GM12878 (cell line): Measurements from ENCODE around the gene KANK4. TPM values are rescaled to one million over a fixed set of nuclear protein-coding genes. Genes with fewer than 3 reads are reported as not detected.

Experiments used
- ATAC-seq: fragments of 200-7000 bp; cut with Tn5 transposase; 3 replicates; pipeline ENCODE4 v1.9.1; 2020; ENCODE audit warnings: mild to moderate bottlenecking, moderate library complexity
- BruUV-seq: library from RNA; stranded (reverse); fragments of 400-500 nt; replicated peaks from 2 replicates; lab custom pipeline; 2021; lab: Mats Ljungman, UMichigan
- CTCF ChIA-PET: fragments of 300-600 bp; sonication (Branson Sonifier 250); formaldehyde crosslinking; extraction: SDS; loops from one replicate; lab custom pipeline; 2021; ENCODE audit warnings: inconsistent platforms; lab: Yijun Ruan, JAX
- POLR2A ChIA-PET: fragments of 350-600 bp; formaldehyde crosslinking; extraction: SDS; loops from one replicate; lab custom pipeline; 2021; ENCODE audit warnings: inconsistent platforms; lab: Charles Lee
- RAD21 ChIA-PET: fragments of 300-600 bp; sonication (Branson Sonifier 250); formaldehyde crosslinking; loops from one replicate; lab custom pipeline; 2023; ENCODE audit warnings: antibody characterized with exemption; ENCODE audit not compliant: unreplicated experiment; lab: Charles Lee
- SMC1A ChIA-PET: fragments of 300-600 bp; sonication (Branson Sonifier 250); formaldehyde crosslinking; loops from one replicate; lab custom pipeline; 2023; ENCODE audit not compliant: unreplicated experiment, uncharacterized antibody; lab: Charles Lee
- DNase-seq: peaks from one replicate; pipeline ENCODE4 v3.0.0-alpha.2; 2011; ENCODE audit warnings: low read depth, low spot score
- FAIRE-seq: peaks from 3 replicates; lab custom pipeline; 2011; peaks lifted over from hg19 to GRCh38; lab: Jason Lieb, UNC
- H2AFZ ChIP-seq: 2 replicates; pipeline ENCODE4 v1.6.0; 2011; ENCODE audit warnings: low read depth, low read length, control low read depth; ENCODE audit not compliant: control insufficient read depth
- H3K27ac ChIP-seq: 2 replicates; pipeline ENCODE4 v1.5.1; 2011; ENCODE audit warnings: control low read depth; ENCODE audit not compliant: control insufficient read depth, insufficient read depth
- H3K27me3 ChIP-seq, 2 experiments: replicated peaks in 1 of 2; 2 replicates each; pipeline versions ENCODE4 v1.6.0 to v1.6.1; 2011; ENCODE audit warnings: low read length in 1 of 2; ENCODE audit not compliant: control insufficient read depth in 2 of 2, insufficient read depth in 2 of 2
- H3K36me3 ChIP-seq, 2 experiments: 2 replicates each; pipeline ENCODE4 v1.5.1; 2011; ENCODE audit warnings: low read length in 1 of 2; ENCODE audit not compliant: control insufficient read depth in 2 of 2, insufficient read depth in 2 of 2
- H3K4me1 ChIP-seq: 2 replicates; pipeline ENCODE4 v1.6.1; 2011; ENCODE audit warnings: mild to moderate bottlenecking, low read length, moderate library complexity, mixed read lengths; ENCODE audit not compliant: control insufficient read depth, insufficient read depth
- H3K4me2 ChIP-seq: 2 replicates; pipeline ENCODE4 v1.6.0; 2011; ENCODE audit warnings: control low read depth; ENCODE audit not compliant: control insufficient read depth, insufficient read depth
- H3K4me3 ChIP-seq: fragments of 200-600 bp; sonication (generic); 2 replicates; pipeline ENCODE4 v1.5.1; 2016
- H3K79me2 ChIP-seq: 2 replicates; pipeline ENCODE4 v1.6.0; 2011; ENCODE audit warnings: low read length; ENCODE audit not compliant: control insufficient read depth, insufficient read depth
- H3K9ac ChIP-seq: 2 replicates; pipeline ENCODE4 v1.8.0; 2011; ENCODE audit warnings: low read length, control low read depth, mixed read lengths; ENCODE audit not compliant: control insufficient read depth, insufficient read depth
- H3K9me3 ChIP-seq: replicated peaks from 3 replicates; pipeline ENCODE4 v1.5.1; 2011; ENCODE audit warnings: mild to moderate bottlenecking, low read length; ENCODE audit not compliant: control insufficient read depth, insufficient read depth
- H4K20me1 ChIP-seq: 2 replicates; pipeline ENCODE4 v1.6.0; 2011; ENCODE audit not compliant: control insufficient read depth, insufficient read depth
- CEBPB ChIP-seq, 2 experiments: fragments of 150-350 bp in 1 of 2; IDR thresholded peaks; 2 replicates each; pipeline ENCODE4 v1.6.1; 2012 to 2014; ENCODE audit warnings: low read depth in 2 of 2, low read length in 2 of 2, borderline replicate concordance in 1 of 2, inconsistent platforms in 1 of 2
- FOS ChIP-seq: IDR thresholded peaks from 3 replicates; pipeline ENCODE4 v1.6.1; 2011; ENCODE audit warnings: borderline replicate concordance; ENCODE audit not compliant: insufficient read length; ENCODE audit errors: extremely low read depth
- IKZF2 ChIP-seq, 2 experiments: fragments of 450-650 bp; IDR thresholded peaks; 2 replicates each; pipeline ENCODE4 v1.6.1; 2017; ENCODE audit warnings: mild to moderate bottlenecking in 2 of 2, moderate library complexity in 2 of 2
- MYB ChIP-seq: fragments of 150-350 bp; IDR thresholded peaks from 2 replicates; pipeline ENCODE4 v1.6.1; 2014; ENCODE audit warnings: mild to moderate bottlenecking, low read depth, low read length, borderline replicate concordance
- NFIC ChIP-seq: IDR thresholded peaks from 2 replicates; pipeline ENCODE4 v1.6.1; 2012; ENCODE audit warnings: low read depth, mild to moderate bottlenecking, inconsistent platforms, low read length, moderate library complexity
- POLR2AphosphoS5 ChIP-seq: IDR thresholded peaks from 2 replicates; pipeline ENCODE4 v1.6.1; 2011; ENCODE audit warnings: mild to moderate bottlenecking, low read length, inconsistent platforms
- SIX5 ChIP-seq: IDR thresholded peaks from 2 replicates; pipeline ENCODE4 v1.6.1; 2011; ENCODE audit warnings: mild to moderate bottlenecking, low read depth, low read length, moderate library complexity; ENCODE audit not compliant: severe bottlenecking
- WGBS: methylation state at CpG from one replicate; pipeline ENCODE4 v1.1.6; 2016; ENCODE audit warnings: low lambda C conversion rate; ENCODE audit not compliant: insufficient replicate concordance, insufficient coverage; ENCODE audit errors: missing lambda C conversion rate; 5-methylcytosine and 5-hydroxymethylcytosine counted together
- in situ Hi-C: fragments of 300-500 bp; cut with MboI; formaldehyde crosslinking; loops from 9 replicates; pipeline ENCODE4 v1.14.3; 2018; ENCODE audit warnings: mixed read lengths
- intact Hi-C: fragments of 100-400 bp; cut with micrococcal nuclease; formaldehyde crosslinking; loops from one replicate; pipeline ENCODE4 v1.14.2; 2022; ENCODE audit not compliant: unreplicated experiment
- polyA plus RNA-seq, 11 experiments: library from polyadenylated mRNA; depleted of rRNA in 4 of 11; unstranded in 6 of 11; stranded (reverse) in 5 of 11; fragments of >200 nt; fragmentation: Nextera tagmentation in 4 of 11; fragmentation: Illumina TruSeq in 1 of 11; extraction: Ambion mirVana in 4 of 11; extraction: Trizol in 1 of 11; gene quantifications; 1 replicate in 1 of 11; 2 replicates in 10 of 11; pipeline versions ENCODE4 v1.2.1 to v1.2.3, GENCODE V29; 2011 to 2016; ENCODE audit warnings: inconsistent platforms in 2 of 11, missing spikeins in 2 of 11, low read depth in 1 of 11
- total RNA-seq, 4 experiments: library from RNA; depleted of rRNA in 3 of 4; stranded (reverse); fragments of >200 nt in 3 of 4; fragmentation: Illumina TruSeq in 1 of 4; extraction: Trizol in 1 of 4; gene quantifications; 2 replicates each; pipeline versions ENCODE4 v1.2.1 to v1.2.3, GENCODE V29; 2013 to 2021
- TF ChIP-seq, protein P1 (sequence below): fragments of 150-350 bp; IDR thresholded peaks from 2 replicates; pipeline ENCODE4 v1.6.1; 2016; ENCODE audit warnings: low read depth, low read length
- TF ChIP-seq, protein P2 (sequence below): fragments of 450-650 bp; IDR thresholded peaks from 2 replicates; pipeline ENCODE4 v1.6.1; 2017; ENCODE audit warnings: mild to moderate bottlenecking, moderate library complexity
- TF ChIP-seq, protein P3 (sequence below), 3 experiments: IDR thresholded peaks in 2 of 3; conservative IDR thresholded peaks in 1 of 3; 2 replicates each; pipeline ENCODE4 v1.5.1; 2011; ENCODE audit warnings: low read depth in 3 of 3, low read length in 3 of 3, mild to moderate bottlenecking in 3 of 3, control low read depth in 2 of 3, moderate library complexity in 2 of 3, inconsistent platforms in 1 of 3, mixed read lengths in 1 of 3; ENCODE audit not compliant: control insufficient read depth in 2 of 3, insufficient read depth in 1 of 3; ENCODE audit errors: extremely low read depth in 1 of 3
- TF ChIP-seq, protein P4 (sequence below): IDR thresholded peaks from 2 replicates; pipeline ENCODE4 v1.6.1; 2011; ENCODE audit warnings: borderline replicate concordance, low read depth, mild to moderate bottlenecking, moderate library complexity, low read length; ENCODE audit not compliant: insufficient read depth, poor library complexity, severe bottlenecking

Gene KANK4
- total and polyA plus RNA-seq, 10 of the 15 experiments (the other 5 are each of a cell fraction or from before 2014, with no cell fraction given): not detected

DNA sequence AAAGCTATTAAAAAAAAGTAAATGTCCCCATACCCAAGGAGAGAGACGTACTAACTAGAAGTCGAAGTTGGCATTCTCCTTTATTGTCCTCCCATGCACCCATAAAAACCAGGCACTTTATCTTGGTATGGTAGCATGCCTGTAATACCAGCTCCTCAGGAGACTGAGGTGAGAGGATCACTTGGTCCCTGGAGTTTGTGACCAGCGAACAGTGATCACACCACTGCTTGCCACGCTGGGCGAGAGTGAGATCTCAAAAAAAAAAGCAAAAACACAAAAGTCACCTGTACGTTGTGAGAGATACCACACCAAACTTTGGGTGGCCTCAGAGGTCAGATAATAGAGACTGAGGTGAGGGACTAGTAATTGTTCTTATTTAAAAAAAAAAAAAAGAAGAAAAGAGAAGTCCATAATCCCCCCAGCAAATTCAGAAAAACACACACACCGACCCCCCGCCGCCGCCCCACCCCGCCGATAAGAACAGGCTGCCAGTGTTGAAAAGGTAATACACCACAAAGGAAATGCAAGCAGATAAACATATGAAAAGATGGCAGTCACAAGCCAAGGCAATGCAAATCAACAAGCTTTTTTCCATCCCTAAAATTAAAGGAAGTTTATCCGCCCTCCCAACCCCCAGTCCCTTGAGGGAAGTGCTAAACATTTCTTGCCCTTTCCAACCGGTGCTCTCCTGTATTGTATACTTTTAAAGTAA is 121.0 kb downstream of the KANK4 start:
- POLR2A ChIA-PET: no interaction called here
- TF ChIP-seq CEBPB (IDR thresholded peaks at IDR 0.05; ENCODE audit: borderline replicate concordance in 1 of 2, low read depth in 2 of 2, low read length in 2 of 2) (no peak), NFIC (no peak), POLR2AphosphoS5 (no peak), SIX5 (no peak), FOS (no peak), IKZF2 (IDR thresholded peaks at IDR 0.05) (no peak), MYB (no peak)
- TF ChIP-seq, protein P1, sequence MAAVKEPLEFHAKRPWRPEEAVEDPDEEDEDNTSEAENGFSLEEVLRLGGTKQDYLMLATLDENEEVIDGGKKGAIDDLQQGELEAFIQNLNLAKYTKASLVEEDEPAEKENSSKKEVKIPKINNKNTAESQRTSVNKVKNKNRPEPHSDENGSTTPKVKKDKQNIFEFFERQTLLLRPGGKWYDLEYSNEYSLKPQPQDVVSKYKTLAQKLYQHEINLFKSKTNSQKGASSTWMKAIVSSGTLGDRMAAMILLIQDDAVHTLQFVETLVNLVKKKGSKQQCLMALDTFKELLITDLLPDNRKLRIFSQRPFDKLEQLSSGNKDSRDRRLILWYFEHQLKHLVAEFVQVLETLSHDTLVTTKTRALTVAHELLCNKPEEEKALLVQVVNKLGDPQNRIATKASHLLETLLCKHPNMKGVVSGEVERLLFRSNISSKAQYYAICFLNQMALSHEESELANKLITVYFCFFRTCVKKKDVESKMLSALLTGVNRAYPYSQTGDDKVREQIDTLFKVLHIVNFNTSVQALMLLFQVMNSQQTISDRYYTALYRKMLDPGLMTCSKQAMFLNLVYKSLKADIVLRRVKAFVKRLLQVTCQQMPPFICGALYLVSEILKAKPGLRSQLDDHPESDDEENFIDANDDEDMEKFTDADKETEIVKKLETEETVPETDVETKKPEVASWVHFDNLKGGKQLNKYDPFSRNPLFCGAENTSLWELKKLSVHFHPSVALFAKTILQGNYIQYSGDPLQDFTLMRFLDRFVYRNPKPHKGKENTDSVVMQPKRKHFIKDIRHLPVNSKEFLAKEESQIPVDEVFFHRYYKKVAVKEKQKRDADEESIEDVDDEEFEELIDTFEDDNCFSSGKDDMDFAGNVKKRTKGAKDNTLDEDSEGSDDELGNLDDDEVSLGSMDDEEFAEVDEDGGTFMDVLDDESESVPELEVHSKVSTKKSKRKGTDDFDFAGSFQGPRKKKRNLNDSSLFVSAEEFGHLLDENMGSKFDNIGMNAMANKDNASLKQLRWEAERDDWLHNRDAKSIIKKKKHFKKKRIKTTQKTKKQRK: no peak
- TF ChIP-seq, protein P2, sequence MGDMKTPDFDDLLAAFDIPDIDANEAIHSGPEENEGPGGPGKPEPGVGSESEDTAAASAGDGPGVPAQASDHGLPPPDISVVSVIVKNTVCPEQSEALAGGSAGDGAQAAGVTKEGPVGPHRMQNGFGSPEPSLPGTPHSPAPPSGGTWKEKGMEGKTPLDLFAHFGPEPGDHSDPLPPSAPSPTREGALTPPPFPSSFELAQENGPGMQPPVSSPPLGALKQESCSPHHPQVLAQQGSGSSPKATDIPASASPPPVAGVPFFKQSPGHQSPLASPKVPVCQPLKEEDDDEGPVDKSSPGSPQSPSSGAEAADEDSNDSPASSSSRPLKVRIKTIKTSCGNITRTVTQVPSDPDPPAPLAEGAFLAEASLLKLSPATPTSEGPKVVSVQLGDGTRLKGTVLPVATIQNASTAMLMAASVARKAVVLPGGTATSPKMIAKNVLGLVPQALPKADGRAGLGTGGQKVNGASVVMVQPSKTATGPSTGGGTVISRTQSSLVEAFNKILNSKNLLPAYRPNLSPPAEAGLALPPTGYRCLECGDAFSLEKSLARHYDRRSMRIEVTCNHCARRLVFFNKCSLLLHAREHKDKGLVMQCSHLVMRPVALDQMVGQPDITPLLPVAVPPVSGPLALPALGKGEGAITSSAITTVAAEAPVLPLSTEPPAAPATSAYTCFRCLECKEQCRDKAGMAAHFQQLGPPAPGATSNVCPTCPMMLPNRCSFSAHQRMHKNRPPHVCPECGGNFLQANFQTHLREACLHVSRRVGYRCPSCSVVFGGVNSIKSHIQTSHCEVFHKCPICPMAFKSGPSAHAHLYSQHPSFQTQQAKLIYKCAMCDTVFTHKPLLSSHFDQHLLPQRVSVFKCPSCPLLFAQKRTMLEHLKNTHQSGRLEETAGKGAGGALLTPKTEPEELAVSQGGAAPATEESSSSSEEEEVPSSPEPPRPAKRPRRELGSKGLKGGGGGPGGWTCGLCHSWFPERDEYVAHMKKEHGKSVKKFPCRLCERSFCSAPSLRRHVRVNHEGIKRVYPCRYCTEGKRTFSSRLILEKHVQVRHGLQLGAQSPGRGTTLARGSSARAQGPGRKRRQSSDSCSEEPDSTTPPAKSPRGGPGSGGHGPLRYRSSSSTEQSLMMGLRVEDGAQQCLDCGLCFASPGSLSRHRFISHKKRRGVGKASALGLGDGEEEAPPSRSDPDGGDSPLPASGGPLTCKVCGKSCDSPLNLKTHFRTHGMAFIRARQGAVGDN: no peak
- TF ChIP-seq, protein P3, sequence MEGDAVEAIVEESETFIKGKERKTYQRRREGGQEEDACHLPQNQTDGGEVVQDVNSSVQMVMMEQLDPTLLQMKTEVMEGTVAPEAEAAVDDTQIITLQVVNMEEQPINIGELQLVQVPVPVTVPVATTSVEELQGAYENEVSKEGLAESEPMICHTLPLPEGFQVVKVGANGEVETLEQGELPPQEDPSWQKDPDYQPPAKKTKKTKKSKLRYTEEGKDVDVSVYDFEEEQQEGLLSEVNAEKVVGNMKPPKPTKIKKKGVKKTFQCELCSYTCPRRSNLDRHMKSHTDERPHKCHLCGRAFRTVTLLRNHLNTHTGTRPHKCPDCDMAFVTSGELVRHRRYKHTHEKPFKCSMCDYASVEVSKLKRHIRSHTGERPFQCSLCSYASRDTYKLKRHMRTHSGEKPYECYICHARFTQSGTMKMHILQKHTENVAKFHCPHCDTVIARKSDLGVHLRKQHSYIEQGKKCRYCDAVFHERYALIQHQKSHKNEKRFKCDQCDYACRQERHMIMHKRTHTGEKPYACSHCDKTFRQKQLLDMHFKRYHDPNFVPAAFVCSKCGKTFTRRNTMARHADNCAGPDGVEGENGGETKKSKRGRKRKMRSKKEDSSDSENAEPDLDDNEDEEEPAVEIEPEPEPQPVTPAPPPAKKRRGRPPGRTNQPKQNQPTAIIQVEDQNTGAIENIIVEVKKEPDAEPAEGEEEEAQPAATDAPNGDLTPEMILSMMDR (IDR thresholded peaks at IDR 0.05 in 2 of 3, conservative IDR thresholded peaks at IDR 0.05 in 1 of 3; ENCODE audit: control insufficient read depth in 2 of 3, extremely low read depth in 1 of 3, insufficient read depth in 1 of 3, low read depth in 3 of 3, low read length in 3 of 3): no peak
- TF ChIP-seq, protein P4, sequence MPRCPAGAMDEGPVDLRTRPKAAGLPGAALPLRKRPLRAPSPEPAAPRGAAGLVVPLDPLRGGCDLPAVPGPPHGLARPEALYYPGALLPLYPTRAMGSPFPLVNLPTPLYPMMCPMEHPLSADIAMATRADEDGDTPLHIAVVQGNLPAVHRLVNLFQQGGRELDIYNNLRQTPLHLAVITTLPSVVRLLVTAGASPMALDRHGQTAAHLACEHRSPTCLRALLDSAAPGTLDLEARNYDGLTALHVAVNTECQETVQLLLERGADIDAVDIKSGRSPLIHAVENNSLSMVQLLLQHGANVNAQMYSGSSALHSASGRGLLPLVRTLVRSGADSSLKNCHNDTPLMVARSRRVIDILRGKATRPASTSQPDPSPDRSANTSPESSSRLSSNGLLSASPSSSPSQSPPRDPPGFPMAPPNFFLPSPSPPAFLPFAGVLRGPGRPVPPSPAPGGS: no peak

More for the DNA sequence above, 121.0 kb downstream of the KANK4 start:
- BruUV-seq: no TSS peak
- Histone ChIP-seq H3K27me3 (no peaks in the 10 kb centered on the region; a peak in 1 of 4 replicates), H3K79me2 (no peaks in the 10 kb centered on the region), H4K20me1 (no peaks in the 10 kb centered on the region), H3K9ac (no peak overlapping the region), H3K9me3 (no peaks in the 10 kb centered on the region; the same call in 2 of the 3 replicates), H3K36me3 (no peaks in the 10 kb centered on the region), H3K4me3 (no peak overlapping the region), H3K4me2 (no peak overlapping the region), H3K4me1 (no peaks in the 10 kb centered on the region), H3K27ac (no peak overlapping the region), H2AFZ (no peak overlapping the region)
- ChIA-PET RAD21 (no interaction called here), SMC1A (no interaction called here), CTCF (no interaction called here)
- WGBS: 45% methylated on average over 14 of the region's 14 CpGs
- FAIRE-seq (no peak), DNase-seq (no peak), ATAC-seq (no peak)
- in situ Hi-C loops: no loop called here
- intact Hi-C loops: no loop called here
